HG03342 (cell line): ENCODE results near the gene GNG2.

ENCODE experiments used
- ATAC-seq: cut with Tn5 transposase; IDR thresholded peaks from one replicate; pipeline ENCODE4 v1.9.1; 2021; ENCODE audit warnings: mild to moderate bottlenecking, moderate library complexity; ENCODE audit not compliant: unreplicated experiment

The GNG2 gene

DNA sequence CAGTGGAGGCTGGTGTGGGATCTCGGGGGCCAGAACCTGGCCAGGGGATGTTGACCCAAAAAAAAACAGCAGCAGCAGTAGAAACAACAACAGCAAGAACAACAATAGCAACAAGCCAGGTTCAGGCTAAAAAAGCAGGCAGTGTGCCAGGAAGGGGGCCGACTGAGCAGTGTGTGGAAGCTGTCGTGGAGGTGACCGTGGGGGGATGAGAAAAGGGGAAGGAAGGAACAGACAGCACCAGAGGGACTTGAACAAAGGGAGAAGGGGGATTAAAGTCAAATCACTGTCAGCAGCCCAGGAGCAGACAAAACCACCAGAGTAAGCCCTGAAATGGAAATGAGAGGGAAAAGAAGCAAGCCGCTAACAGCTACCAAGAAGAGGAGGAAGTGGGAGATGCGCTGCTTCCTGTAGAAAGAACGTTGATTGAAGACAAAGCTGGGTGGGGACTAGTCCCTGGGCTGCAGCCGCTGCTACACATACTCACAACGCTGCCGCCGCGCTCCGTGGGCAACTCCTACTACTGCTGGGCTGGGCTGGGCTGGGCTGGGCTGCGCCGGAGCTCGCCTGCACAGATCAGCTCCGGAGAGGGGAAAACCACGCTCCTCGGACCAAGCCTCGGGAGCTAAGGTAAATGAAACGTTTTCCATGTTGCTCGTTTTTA is at the start of gene GNG2:
TSS of gene GNG2 (plus strand) at position 449 of the 661 bp plus-strand sequence. CDS start 90,067 bp downstream, outside the sequence.
- peak; percentile 83 for ATAC-seq

DNA sequence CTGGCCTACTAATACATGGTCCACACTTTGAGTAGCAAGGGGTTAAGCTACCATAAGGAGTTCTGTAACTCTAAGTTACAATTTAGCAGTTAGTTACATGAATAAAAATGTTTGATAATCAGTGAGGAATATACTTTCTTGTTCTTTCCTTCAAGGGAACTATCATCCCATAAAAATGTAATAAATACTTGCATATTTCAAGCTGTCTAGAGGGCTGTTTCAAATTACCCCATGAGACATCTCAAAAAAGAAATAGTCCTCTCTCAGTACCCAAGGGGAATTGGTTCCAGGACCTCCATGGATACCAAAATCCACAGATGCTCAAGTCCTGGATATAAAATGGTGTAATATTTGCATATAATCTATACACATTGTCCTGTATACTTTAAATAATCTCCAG is 48.7 kb upstream of the GNG2 start:
- no peak for ATAC-seq

DNA sequence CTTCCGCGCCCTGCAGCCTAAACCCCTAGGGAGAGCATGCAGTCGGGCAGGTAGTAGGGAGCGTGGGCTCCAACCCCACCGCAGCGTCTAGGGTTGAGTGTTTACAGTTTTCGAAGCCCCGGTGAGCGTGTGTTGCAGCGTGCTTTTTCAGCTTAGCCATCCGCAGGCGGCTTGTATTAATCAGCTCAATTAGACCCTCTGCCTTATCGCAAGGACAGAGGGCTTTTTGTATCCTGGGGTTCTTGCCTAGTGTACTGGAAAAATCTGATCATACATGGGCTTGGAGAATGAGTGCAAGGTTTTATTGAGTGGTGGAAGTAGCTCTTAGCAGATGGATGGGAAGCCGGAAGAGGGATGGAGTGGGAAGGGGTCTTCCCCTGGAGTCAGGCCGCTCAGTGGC is 44.4 kb upstream of the GNG2 start:
- ATAC-seq = no peak

DNA sequence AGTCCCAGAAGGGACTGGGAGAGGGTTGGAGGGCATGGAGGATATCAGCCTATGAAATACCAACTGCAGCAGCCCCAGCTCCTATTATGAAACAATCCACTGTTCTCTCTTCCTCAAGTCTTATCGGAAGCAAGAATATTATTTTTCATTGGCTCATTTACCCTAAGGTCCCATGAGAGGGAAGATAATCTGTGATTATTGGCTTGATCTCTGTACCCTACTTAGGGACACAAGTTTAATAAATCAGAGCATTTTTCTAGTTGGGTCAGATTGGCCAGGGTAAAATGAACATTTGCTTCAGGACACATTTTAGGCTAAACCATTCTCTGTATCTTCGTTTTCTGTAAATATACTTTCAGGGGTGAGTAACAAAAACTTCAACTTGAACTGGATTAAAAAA is 43.1 kb upstream of the GNG2 start:
- ATAC-seq = no peak

DNA sequence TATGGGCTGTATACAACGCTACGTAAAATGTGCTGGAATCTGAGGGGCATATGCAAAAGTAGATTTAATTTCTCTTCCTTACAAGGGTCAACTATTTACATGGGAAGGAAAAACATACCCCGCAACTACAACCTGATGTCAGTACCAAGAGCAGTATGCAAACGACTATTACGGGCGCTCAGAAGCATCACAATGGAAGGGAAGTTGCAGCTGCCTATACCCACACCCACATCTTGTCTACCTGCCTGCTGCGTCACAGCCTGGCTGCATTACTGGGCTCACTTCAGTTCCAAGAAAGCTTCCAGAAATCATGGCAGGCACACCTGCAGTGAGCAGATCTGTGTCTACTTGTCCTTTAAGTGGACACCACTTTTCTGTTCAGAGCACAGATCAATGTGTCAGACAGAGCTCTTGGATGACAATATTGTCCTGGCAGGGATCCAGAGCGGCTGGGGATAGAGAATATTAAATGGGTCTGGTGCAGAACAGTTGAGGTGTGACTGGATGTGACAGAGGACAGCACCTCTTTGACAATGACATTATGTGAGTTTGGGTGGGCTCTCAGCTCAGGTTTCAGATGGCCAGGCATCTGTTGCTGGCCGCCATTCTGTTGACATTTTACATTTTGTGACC is 41.5 kb upstream of the GNG2 start:
- no peak for ATAC-seq

DNA sequence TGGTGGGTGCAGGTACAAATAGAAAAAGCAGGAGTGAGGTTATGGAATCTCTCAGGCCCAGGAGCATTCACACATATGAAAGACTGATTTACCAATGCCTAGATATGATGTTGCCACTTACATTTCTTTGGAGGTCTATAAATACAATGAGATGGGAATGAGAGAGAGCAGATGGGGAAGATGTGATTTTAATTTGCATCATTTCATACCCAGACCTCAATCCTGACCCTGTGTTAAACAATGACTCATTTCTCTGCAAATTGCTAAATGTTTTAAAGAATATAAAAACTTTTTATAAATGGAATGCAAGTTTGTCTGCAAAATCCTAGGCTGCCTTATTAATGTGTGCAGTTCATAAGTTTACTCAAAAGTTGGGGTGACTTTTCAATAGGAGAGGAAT is 38.6 kb upstream of the GNG2 start:
- ATAC-seq = no peak

DNA sequence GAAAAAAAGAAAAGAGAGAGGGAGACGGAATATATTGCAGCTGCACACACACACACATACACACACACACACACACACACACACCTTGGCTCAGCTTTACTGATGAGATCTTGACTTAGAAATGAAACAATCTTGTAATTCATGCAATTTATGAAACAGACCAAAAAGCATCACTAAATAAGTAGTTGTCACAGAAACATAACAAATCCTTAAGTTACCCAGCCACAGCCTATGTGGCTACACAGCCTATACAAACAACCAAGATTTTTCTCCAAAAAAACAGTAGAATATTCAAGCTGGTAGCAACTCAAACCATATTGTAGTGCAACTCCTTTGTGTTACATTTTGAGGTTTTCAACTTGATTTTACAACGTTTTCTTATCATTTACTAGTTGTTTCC is 37.9 kb upstream of the GNG2 start:
- no peak for ATAC-seq

DNA sequence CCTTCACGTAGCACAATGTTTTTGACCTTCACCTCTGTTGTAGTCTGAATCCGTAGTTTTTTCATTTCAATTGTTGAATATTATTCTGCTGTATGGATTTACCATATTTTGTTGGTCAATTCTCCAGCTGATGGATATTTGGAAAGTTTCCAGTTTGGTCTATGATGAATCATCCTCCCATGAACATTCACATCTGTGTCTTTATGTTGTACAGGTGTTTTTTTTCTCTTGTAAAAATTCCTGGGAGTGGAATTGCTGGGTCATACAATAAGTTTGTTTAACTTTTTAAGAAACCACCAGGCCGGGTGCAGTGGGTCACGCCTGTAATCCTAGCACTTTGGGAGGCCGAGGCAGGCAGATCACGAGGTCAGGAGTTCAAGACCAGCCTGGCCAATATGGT is 36.7 kb upstream of the GNG2 start:
- ATAC-seq = no peak

DNA sequence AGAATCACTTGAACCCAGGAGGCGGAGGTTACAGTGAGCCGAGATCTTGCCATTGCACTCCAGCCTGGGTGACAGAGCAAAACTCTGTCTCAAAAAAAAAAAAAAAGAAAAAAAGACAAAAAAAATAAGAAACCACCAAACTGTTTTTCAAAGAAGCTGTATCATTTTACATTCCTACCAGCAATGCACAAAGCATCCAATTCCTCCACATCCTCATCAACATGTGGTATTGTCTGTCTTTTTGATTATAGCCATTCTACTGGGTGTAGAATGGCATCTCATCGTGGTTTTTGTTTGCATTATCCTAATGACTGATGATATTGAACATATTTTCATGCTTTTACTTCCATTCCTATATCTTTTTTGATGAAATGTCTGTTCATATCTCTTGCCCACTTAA is 36.2 kb upstream of the GNG2 start:
- no peak for ATAC-seq

DNA sequence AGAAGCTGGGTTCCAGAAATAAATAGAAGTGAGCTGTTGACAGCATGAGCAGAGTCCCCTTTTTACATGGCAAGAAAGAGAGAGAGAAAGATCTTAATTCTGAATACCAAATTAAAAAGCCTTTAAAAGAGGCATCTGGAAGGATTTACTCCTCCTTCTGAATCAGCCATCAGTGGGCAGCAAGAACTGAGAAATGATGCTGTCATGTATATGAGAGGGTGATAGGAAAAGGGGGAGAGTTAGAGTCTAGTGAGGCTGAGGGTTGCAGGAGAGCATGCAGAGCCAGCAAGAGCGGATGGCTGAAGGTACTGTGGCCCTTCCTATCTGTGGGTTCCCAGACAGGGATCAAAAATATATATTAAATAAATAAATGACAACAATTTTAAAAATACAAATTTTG is 34.5 kb upstream of the GNG2 start:
- ATAC-seq = no peak

DNA sequence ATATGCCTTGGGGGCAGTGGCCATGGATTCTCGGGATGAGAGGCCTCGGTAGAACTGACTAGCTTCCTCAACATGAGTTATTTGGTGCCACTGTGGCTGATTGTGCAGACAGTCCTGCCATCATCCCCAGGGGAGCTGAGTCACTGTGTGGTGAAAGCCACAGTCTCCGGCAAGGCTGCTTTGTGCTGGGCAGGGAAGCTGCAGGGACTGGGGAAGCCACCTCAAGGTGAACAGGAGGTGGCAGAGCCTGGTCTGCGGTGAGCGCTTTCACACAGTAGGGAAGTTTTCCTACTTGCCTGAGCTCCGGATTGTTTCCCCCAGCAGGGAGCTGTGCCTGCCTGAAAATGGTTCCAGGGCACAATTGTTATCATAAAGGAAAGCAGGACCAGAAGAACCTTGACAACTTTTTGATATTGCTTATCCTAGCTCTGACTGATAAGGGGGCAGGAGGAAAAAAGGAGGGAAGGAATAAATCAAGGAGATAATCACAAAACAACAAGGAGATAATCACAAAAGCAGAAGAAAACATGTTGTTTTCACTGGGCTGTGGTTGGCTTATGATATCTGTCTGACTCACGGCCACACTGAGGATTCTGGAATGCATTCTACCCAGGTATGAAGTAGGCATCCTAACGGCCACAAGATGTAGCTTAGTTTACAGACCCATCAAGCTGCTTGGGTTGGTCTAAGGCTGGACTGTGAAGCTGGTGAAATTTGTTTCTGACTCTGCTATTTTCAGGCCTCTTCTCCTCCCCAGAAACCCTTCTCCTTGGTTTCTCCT is 32.2 kb upstream of the GNG2 start:
- ATAC-seq = peak; percentile 93

DNA sequence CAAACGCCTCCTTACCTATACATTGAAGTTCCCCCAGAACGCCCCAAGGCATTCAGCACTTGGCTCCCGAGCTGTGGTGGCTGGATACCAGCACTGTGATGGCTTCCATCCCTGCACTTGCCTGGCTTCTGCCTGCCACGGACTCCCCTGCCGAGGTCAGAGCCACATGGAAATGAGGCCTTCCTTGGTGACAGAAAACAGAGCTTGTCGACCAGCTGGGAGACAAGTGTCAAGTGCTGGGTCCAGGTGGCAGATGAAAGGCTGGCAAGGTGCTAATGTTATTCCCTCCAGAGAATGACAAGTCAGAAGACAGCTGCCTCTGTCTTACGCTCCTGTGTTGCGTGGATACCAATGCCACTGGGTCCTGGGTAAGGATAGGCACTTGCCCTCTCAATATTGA is 26.2 kb upstream of the GNG2 start:
- ATAC-seq = no peak

DNA sequence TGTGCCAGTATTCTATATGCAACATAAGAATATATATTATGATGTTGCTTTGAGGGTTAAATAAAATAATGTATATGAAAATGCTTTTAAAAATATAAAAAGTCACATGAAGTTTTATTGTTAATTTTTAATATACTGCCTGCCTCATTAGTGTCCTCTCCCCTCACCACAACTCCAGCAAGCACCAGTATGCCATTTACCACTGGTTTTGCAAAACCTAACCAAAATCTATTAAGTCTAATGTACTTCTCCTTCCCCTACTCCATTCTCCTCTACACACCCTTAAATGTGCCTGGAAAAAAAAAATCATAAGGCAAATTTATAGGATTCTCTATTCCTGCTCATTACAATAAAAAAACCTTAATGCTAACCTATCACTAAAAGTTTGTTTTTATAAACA is 24.0 kb upstream of the GNG2 start:
- no peak for ATAC-seq

DNA sequence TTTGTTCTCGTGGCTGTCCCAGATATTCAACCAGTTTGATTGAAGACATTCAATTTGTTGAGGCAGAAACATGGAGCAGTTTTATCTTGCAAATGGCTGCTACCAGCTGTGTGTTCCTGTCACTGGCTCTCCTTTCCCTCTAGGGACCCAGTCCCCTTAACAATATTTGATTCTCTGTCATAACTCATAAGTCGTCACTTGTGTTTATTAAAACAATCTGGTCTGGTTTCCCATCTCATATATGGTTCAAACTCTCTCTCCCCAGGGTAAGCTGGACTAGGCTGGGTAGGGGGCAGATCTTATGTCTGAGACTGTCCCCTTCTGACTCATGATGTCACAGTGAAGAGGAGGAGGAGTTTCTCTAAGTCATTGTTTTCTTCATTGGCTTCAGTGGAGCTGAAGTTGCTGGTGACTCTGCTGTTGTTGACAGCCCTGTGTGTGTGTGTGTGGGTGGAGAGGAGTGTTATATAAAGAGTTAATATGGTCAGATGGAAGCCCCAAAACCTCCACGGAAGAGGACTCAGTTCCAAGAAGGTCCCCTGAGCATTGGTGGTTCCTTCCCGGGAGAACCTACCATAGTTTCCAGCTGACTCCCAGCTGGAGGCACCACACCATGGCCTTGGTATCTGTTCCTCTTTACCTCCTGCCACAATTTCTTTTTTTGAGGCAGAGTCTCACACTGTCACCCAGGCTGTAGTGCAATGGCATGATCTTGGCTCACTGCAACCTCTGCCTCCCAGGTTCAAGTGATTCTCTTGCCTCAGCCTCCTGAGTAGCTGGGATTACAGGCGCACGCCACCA is 16.1 kb upstream of the GNG2 start:
- ATAC-seq = peak; percentile 37

DNA sequence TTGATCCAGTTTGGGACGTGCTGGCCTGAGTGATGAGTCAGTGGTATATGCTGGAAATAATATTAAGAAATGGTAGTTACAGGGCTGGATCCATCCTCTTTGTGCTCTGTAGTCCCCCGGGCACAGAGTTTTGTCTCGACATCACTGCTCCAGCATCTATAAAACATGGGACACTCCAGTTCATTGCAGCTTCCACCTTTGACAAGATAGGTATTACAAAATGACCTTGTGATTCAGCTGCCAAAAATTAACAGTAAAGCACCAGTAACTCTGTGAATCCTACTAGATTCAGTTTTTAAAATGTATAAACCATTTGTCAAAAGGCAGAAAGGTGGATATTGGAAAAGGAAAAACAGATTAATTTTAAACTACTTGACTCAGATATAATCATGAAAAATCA is 14.6 kb upstream of the GNG2 start:
- ATAC-seq = no peak

DNA sequence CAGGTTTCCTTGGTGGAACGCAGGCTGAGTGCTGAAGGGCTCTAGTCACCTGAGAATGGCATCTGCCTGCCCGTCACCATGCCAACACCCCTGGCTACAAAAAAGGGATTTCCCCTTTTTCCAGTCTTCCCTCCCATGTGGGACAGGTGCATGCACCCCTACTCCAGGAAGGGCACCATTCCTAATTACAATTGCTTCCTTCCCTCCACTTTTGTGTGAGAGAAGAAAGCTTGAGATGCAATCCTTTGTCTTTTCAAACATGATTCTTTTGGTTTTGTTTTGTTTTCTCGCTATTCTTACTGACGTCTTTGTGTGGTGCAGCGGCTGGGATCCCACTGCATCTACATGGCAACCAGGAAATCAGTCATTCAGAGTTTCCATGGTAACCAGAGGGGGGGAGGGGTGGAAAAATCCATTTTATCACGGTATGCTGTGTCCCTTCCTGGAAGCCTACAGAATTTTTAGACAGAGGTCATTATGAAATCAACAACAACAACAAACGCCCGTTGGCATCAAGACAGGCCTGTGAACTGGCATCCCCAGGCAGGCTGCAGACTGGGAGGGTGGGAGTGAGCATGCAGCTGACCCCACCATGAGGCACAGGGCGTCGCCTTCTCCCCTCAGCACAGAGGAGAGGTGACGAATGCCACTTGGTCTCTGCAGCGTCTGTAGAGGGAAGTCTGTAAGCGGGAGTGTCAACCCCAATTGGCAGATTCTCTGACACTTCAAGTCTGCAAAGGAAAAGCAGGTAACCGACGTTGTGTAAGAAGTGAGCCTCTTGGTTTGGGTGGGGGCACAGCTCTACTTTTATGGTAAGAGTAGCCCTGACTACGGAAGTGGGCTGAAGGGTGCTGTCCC is 13.6 kb upstream of the GNG2 start:
- peak; percentile 66 for ATAC-seq

DNA sequence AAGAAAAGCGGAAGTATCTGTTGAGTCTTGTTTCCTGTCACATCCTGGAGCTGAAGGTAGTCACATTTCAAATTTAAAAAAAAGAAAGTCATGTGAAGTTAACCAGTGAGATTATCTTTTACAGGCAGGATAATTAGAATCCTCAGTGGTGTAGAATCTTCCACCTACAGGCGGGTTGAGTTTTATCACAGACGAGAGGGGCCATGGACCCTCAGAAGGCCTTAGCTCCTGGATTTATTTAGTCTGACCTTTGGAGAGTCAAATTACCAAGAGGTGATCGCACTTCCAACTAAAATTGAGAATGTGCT is 13.0 kb upstream of the GNG2 start:
- ATAC-seq = no peak

DNA sequence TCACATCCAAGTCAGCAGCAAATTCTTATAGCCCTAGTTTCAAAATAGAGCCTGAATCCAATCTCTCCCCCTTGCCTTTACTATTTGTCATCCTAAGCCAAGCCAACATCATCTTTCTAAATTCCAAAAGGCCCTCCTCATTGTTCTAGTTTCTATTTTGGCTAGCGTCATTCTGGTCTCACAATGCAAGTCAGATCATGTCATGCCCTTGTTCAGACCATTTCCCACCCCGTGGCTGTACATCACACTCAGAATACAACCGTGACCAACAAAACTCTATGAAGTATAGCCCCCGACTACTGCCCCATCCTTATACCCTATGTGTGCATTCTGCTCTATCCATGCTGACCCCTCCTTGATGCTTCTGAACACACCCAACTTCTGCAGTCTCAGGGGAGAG is 12.3 kb upstream of the GNG2 start:
- no peak for ATAC-seq

DNA sequence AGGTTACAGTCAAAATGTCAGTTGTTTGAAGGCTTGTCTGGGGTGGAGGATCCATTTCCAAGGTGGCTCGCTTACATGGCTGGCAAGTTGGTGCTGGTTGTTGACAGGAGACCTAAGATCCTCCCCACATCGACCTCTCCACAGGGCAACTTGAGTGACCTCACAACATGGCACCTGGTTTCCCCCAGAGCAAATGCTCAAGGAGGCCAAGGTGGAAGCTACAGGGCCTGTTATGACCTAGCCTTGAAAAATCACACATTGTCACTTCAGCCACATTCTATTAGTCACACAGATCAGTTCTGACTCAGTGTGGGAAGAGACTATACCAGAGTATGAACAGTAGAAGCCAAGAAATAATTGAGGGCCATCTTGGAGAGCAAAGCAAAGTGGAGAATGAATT is 11.3 kb upstream of the GNG2 start:
- ATAC-seq = no peak

DNA sequence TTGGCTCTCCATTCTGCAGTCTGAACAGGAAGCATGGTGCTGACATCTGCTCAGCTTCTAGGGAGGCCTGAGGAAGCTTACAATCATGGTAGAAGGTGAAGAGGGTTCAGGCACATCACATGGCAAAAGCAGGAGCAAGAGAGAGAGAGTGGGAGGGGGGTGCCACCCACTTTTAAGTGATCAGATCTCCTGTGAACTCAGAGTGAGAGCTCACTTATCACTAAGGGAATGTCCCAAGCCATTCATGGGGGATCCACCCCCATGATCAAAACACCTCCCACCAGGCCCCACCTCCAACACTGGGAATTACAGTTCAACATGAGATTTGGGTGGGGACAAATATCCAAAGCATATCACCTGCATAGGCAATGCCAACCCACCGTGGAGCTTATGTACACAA is 9.8 kb upstream of the GNG2 start:
- ATAC-seq = no peak

DNA sequence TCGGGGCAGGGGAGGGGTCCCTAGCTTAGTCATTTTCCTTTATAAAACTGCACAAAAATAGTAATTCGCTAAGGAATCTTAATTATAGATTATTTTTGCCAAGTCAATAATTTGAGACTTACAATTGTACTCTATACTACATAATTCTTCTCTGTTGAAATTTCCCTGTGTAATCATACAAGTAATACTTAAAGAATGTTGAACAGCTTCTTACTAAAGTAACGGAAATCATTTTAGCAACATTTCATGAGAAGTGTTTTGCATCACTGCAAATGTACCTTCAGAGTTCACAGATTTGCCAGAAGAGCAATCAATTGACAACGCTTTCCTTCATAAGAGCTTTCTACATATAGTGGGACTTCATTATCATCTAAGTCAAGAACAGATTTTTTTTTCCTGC is 7.9 kb upstream of the GNG2 start:
- ATAC-seq = no peak
